SK-N-SH treated with all-trans-retinoic acid at 6 μM for 48 hours (cell line): ENCODE results near the gene LYSET.

Source experiments
- ATAC-seq: fragments of 200-7000 bp; cut with Tn5 transposase; 3 replicates; pipeline ENCODE4 v1.9.1; 2020; ENCODE audit warnings: mild to moderate bottlenecking, moderate library complexity
- ARNTL ChIP-seq: fragments of 450-650 bp; formaldehyde crosslinking; IDR thresholded peaks from 2 replicates; pipeline ENCODE4 v1.5.0; 2020; ENCODE audit warnings: low read depth, mild to moderate bottlenecking, moderate library complexity, borderline replicate concordance
- BACH2 ChIP-seq: fragments of 250-450 bp; sonication (Bioruptor Pico); IDR thresholded peaks from 2 replicates; pipeline ENCODE4 v1.9.0; 2021; ENCODE audit warnings: mild to moderate bottlenecking, borderline replicate concordance
- ESRRG ChIP-seq: fragments of 250-450 bp; sonication (Bioruptor Pico); IDR thresholded peaks from 2 replicates; pipeline ENCODE4 v1.6.1; 2021; ENCODE audit warnings: mild to moderate bottlenecking
- GLIS3 ChIP-seq: fragments of 250-450 bp; sonication (Bioruptor Pico); IDR thresholded peaks from 2 replicates; pipeline ENCODE4 v1.5.0; 2020; ENCODE audit warnings: mild to moderate bottlenecking, moderate library complexity
- ISL1 ChIP-seq: fragments of 250-450 bp; sonication (Bioruptor Pico); IDR thresholded peaks from 2 replicates; pipeline ENCODE4 v2.1.2; 2022; ENCODE audit warnings: mild to moderate bottlenecking, moderate library complexity
- OSR1 ChIP-seq: fragments of 250-450 bp; sonication (Bioruptor Pico); IDR thresholded peaks from 2 replicates; pipeline ENCODE4 v1.8.0; 2022; ENCODE audit warnings: moderate library complexity, mild to moderate bottlenecking, inconsistent platforms
- PPARA ChIP-seq: fragments of 250-450 bp; sonication (Bioruptor Pico); IDR thresholded peaks from 2 replicates; pipeline ENCODE4 v1.5.0; 2020; ENCODE audit warnings: mild to moderate bottlenecking, borderline replicate concordance
- RARB ChIP-seq: fragments of 250-450 bp; sonication (Bioruptor Pico); IDR thresholded peaks from 2 replicates; pipeline ENCODE4 v1.8.0; 2021; ENCODE audit warnings: mild to moderate bottlenecking, moderate library complexity
- SNAI2 ChIP-seq: fragments of 250-450 bp; sonication (Bioruptor Pico); IDR thresholded peaks from 2 replicates; pipeline ENCODE4 v1.5.0; 2020; ENCODE audit warnings: mild to moderate bottlenecking, moderate library complexity
- TCF4 ChIP-seq: fragments of 250-450 bp; sonication (Bioruptor Pico); IDR thresholded peaks from 2 replicates; pipeline ENCODE4 v1.8.0; 2021; ENCODE audit warnings: mild to moderate bottlenecking, moderate library complexity, borderline replicate concordance
- TOX ChIP-seq: fragments of 250-450 bp; sonication (Bioruptor Pico); IDR thresholded peaks from 2 replicates; pipeline ENCODE4 v1.8.0; 2021; ENCODE audit warnings: mild to moderate bottlenecking, moderate library complexity, borderline replicate concordance
- ZC3H10 ChIP-seq: fragments of 250-450 bp; sonication (Bioruptor Pico); IDR thresholded peaks from 2 replicates; pipeline ENCODE4 v1.5.1; 2021; ENCODE audit warnings: mild to moderate bottlenecking, moderate library complexity
- ZFP3 ChIP-seq: fragments of 250-450 bp; sonication (Bioruptor Pico); IDR thresholded peaks from 2 replicates; pipeline ENCODE4 v1.5.0; 2020; ENCODE audit warnings: mild to moderate bottlenecking, moderate library complexity
- ZFP30 ChIP-seq: fragments of 450-650 bp; formaldehyde crosslinking; IDR thresholded peaks from 2 replicates; pipeline ENCODE4 v1.5.0; 2022; ENCODE audit warnings: mild to moderate bottlenecking, moderate library complexity
- ZNF565 ChIP-seq: fragments of 450-650 bp; formaldehyde crosslinking; conservative IDR thresholded peaks from 2 replicates; pipeline ENCODE4 v1.5.0; 2020; ENCODE audit warnings: low read depth, mild to moderate bottlenecking, moderate library complexity
- ZNF70 ChIP-seq: fragments of 450-650 bp; formaldehyde crosslinking; IDR thresholded peaks from 2 replicates; pipeline ENCODE4 v1.5.0; 2020; ENCODE audit warnings: mild to moderate bottlenecking, moderate library complexity
- ZNF8 ChIP-seq: fragments of 450-650 bp; formaldehyde crosslinking; IDR thresholded peaks from 2 replicates; pipeline ENCODE4 v1.5.0; 2020; ENCODE audit warnings: mild to moderate bottlenecking, moderate library complexity
- TF ChIP-seq, protein P1 (sequence below): fragments of 250-450 bp; sonication (Bioruptor Pico); IDR thresholded peaks from 2 replicates; pipeline ENCODE4 v1.8.0; 2020; ENCODE audit warnings: mild to moderate bottlenecking, moderate library complexity, borderline replicate concordance
- TF ChIP-seq, protein P2 (sequence below): fragments of 250-450 bp; sonication (Bioruptor Pico); IDR thresholded peaks from 2 replicates; pipeline ENCODE4 v1.5.1; 2021; ENCODE audit warnings: mild to moderate bottlenecking, moderate library complexity
- TF ChIP-seq, protein P3 (sequence below): fragments of 250-450 bp; sonication (Bioruptor Pico); IDR thresholded peaks from 2 replicates; pipeline ENCODE4 v1.5.0; 2020; ENCODE audit warnings: mild to moderate bottlenecking, moderate library complexity
- TF ChIP-seq, protein P4 (sequence below): fragments of 250-450 bp; sonication (Bioruptor Pico); IDR thresholded peaks from 2 replicates; pipeline ENCODE4 v1.5.1; 2020; ENCODE audit warnings: low read depth, mild to moderate bottlenecking, moderate library complexity

The LYSET gene

DNA sequence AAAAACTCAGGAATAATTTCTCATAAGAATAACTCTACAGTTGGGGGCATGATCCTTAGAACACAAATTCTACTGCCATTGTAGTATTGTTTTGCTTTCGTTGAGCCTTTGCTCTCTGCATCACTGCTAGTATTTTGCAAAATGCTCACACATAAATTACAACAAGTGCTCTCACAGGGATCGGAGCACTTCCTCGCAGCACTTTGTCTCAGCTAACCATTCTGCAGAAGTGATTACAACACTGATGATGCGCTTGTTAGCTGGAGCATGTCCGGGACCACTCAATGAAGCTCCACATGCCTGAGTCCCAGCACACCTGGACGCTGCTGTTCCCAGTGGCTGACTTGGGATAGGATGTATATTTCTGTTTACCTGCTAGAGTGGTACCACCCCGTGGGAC lies 32.0 kb upstream of the LYSET start:
- TF ChIP-seq, protein P1, sequence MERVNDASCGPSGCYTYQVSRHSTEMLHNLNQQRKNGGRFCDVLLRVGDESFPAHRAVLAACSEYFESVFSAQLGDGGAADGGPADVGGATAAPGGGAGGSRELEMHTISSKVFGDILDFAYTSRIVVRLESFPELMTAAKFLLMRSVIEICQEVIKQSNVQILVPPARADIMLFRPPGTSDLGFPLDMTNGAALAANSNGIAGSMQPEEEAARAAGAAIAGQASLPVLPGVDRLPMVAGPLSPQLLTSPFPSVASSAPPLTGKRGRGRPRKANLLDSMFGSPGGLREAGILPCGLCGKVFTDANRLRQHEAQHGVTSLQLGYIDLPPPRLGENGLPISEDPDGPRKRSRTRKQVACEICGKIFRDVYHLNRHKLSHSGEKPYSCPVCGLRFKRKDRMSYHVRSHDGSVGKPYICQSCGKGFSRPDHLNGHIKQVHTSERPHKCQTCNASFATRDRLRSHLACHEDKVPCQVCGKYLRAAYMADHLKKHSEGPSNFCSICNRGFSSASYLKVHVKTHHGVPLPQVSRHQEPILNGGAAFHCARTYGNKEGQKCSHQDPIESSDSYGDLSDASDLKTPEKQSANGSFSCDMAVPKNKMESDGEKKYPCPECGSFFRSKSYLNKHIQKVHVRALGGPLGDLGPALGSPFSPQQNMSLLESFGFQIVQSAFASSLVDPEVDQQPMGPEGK (CRISPR knock-in tag), result no peak
- TF ChIP-seq, protein P2, sequence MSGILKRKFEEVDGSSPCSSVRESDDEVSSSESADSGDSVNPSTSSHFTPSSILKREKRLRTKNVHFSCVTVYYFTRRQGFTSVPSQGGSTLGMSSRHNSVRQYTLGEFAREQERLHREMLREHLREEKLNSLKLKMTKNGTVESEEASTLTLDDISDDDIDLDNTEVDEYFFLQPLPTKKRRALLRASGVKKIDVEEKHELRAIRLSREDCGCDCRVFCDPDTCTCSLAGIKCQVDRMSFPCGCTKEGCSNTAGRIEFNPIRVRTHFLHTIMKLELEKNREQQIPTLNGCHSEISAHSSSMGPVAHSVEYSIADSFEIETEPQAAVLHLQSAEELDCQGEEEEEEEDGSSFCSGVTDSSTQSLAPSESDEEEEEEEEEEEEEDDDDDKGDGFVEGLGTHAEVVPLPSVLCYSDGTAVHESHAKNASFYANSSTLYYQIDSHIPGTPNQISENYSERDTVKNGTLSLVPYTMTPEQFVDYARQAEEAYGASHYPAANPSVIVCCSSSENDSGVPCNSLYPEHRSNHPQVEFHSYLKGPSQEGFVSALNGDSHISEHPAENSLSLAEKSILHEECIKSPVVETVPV, result no peak
- no peak for TF ChIP-seq BACH2 (CRISPR knock-in tag)
- TF ChIP-seq ZNF565 (CRISPR knock-in tag), result no peak
- no peak for TF ChIP-seq ZNF70 (CRISPR knock-in tag)
- TF ChIP-seq ESRRG (CRISPR knock-in tag), result no peak
- TF ChIP-seq GLIS3 (CRISPR knock-in tag), result no peak
- no peak for TF ChIP-seq ARNTL
- TF ChIP-seq ZFP30 (CRISPR knock-in tag), result no peak
- no peak for TF ChIP-seq RARB (CRISPR knock-in tag)
- no peak for TF ChIP-seq TCF4
- TF ChIP-seq ZNF8 (CRISPR knock-in tag), result no peak
- TF ChIP-seq, protein P3, sequence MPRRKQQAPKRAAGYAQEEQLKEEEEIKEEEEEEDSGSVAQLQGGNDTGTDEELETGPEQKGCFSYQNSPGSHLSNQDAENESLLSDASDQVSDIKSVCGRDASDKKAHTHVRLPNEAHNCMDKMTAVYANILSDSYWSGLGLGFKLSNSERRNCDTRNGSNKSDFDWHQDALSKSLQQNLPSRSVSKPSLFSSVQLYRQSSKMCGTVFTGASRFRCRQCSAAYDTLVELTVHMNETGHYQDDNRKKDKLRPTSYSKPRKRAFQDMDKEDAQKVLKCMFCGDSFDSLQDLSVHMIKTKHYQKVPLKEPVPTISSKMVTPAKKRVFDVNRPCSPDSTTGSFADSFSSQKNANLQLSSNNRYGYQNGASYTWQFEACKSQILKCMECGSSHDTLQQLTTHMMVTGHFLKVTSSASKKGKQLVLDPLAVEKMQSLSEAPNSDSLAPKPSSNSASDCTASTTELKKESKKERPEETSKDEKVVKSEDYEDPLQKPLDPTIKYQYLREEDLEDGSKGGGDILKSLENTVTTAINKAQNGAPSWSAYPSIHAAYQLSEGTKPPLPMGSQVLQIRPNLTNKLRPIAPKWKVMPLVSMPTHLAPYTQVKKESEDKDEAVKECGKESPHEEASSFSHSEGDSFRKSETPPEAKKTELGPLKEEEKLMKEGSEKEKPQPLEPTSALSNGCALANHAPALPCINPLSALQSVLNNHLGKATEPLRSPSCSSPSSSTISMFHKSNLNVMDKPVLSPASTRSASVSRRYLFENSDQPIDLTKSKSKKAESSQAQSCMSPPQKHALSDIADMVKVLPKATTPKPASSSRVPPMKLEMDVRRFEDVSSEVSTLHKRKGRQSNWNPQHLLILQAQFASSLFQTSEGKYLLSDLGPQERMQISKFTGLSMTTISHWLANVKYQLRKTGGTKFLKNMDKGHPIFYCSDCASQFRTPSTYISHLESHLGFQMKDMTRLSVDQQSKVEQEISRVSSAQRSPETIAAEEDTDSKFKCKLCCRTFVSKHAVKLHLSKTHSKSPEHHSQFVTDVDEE (CRISPR knock-in tag), result no peak
- no peak for TF ChIP-seq OSR1
- TF ChIP-seq TOX (CRISPR knock-in tag), result no peak
- no peak for TF ChIP-seq ZFP3 (CRISPR knock-in tag)
- TF ChIP-seq SNAI2 (CRISPR knock-in tag), result no peak
- TF ChIP-seq ZC3H10 (CRISPR knock-in tag), result no peak
- TF ChIP-seq, all 23 proteins: peak for 0
- ATAC-seq, result no peak

DNA sequence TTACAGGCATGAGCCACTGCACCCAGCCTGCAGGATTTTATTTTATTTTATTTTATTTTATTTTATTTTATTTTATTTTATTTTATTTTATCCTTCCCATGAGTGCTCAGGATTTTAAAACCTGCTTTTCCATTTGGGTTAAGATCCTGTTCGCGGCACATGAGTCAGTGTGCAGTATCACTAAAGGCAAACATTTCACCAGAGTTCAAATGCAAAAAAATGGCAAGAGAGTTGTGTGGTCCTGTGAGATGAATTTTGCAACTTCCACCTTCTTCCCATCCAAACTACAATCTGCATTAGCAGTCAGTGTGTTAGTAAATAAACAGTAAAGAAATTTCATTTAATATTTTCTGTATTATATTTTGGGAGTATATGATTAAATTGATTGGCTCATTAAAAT lies 29.4 kb upstream of the LYSET start:
- no peak for ATAC-seq
- TF ChIP-seq TOX (CRISPR knock-in tag) (no peak), ARNTL (no peak), BACH2 (CRISPR knock-in tag) (no peak), OSR1 (no peak), ESRRG (CRISPR knock-in tag) (no peak), ISL1 (CRISPR knock-in tag) (no peak), ZNF8 (CRISPR knock-in tag) (no peak), SNAI2 (CRISPR knock-in tag) (no peak), PPARA (CRISPR knock-in tag) (no peak), ZNF565 (CRISPR knock-in tag) (no peak), ZC3H10 (CRISPR knock-in tag) (no peak), ZNF70 (CRISPR knock-in tag) (no peak)
- TF ChIP-seq, protein P1 (CRISPR knock-in tag), result no peak
- TF ChIP-seq, protein P2, result no peak
- TF ChIP-seq, protein P4, sequence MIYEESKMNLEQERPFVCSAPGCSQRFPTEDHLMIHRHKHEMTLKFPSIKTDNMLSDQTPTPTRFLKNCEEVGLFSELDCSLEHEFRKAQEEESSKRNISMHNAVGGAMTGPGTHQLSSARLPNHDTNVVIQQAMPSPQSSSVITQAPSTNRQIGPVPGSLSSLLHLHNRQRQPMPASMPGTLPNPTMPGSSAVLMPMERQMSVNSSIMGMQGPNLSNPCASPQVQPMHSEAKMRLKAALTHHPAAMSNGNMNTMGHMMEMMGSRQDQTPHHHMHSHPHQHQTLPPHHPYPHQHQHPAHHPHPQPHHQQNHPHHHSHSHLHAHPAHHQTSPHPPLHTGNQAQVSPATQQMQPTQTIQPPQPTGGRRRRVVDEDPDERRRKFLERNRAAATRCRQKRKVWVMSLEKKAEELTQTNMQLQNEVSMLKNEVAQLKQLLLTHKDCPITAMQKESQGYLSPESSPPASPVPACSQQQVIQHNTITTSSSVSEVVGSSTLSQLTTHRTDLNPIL (CRISPR knock-in tag), result no peak
